ENCODE data around the gene ARID5B.

ARID5B gene

DNA sequence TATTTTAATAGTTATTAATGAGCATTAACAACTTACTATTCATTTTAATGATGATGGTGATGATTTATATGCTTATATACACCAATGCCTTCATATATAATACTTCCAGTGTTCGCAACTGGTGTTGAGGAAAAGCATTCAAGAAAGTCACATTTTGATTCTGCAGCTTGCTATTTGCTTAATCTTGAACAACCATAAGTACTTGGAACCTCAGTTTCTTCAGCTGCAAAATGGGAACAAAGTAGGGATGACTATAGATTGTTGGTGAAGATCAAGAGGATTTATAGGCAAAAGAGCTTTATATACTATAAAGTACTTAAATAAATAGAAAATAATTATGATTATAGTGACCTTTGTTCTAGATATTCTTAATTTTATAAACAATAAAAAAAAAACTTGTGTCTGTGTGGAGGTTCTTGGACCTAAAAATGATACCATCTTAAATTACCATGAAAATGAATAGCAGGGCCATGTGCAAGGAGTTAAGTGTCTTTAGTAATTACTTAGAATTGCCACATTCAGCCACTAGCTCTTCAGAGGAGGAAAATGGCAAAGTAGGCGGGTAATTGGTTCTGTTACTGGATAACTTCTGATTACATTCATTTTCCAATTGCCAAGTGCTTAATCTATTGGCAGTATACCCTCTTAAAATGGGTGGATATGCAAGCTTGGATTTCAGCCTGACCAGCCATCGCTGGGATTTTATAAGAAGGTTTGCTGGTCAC is 4.5 kb downstream of the ARID5B start:
- H3K9ac ChIP-seq (ENCODE audit: low read depth, low read length), result no peak overlapping the region
- H3K4me1 ChIP-seq (ENCODE audit: insufficient read depth, low read length), result peaks cover 24% of the 10 kb centered on the region
- H3K27ac ChIP-seq (ENCODE audit: low read length), result no peak overlapping the region
- H3K9me3 ChIP-seq (ENCODE audit: insufficient read depth, low read length, severe bottlenecking), result no peaks in the 10 kb centered on the region
- H2AFZ ChIP-seq (ENCODE audit: low read depth, low read length), result no peak overlapping the region
- no peaks in the 10 kb centered on the region for H4K20me1 ChIP-seq (ENCODE audit: insufficient read depth, low read length)
- H3K4me2 ChIP-seq (ENCODE audit: insufficient read depth, low read length), result no peak overlapping the region
- ATAC-seq (ENCODE audit: insufficient read depth, low read depth), result no peak
- no peaks in the 10 kb centered on the region for H3K36me3 ChIP-seq (ENCODE audit: insufficient read depth, low read length)
- no peak for DNase-seq
- H3K27me3 ChIP-seq (ENCODE audit: insufficient read depth, low read length, poor library complexity), result peaks cover 14% of the 10 kb centered on the region
- H3K4me3 ChIP-seq (ENCODE audit: low read depth in 1 of 2, low read length in 2 of 2), result no peak overlapping the region
- TF ChIP-seq, protein P1, sequence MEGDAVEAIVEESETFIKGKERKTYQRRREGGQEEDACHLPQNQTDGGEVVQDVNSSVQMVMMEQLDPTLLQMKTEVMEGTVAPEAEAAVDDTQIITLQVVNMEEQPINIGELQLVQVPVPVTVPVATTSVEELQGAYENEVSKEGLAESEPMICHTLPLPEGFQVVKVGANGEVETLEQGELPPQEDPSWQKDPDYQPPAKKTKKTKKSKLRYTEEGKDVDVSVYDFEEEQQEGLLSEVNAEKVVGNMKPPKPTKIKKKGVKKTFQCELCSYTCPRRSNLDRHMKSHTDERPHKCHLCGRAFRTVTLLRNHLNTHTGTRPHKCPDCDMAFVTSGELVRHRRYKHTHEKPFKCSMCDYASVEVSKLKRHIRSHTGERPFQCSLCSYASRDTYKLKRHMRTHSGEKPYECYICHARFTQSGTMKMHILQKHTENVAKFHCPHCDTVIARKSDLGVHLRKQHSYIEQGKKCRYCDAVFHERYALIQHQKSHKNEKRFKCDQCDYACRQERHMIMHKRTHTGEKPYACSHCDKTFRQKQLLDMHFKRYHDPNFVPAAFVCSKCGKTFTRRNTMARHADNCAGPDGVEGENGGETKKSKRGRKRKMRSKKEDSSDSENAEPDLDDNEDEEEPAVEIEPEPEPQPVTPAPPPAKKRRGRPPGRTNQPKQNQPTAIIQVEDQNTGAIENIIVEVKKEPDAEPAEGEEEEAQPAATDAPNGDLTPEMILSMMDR (IDR thresholded peaks at IDR 0.05; ENCODE audit: borderline replicate concordance, extremely low read depth, low read length, poor library complexity, severe bottlenecking), result no peak
- no peak for TF ChIP-seq EZH2 (IDR thresholded peaks at IDR 0.05; ENCODE audit: borderline replicate concordance, low read depth, low read length, severe bottlenecking)
- no peaks in the 10 kb centered on the region for H3K79me2 ChIP-seq (ENCODE audit: insufficient read depth, low read length)

DNA sequence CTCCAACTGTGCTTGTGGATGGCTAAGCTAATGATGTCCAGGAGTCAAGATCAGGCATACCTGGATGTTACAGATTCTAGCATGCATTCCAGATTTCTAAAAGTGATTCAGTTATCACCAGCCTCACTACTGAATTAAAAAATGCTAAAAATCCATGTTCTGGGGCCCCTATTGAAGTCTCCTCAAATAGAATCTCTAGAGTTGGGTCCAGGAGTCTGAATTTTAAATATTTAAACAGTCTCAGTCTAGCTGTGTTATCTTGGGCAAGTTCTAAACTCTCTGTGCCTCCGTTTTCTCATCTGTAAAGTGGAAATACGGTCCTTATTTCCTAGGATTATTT is 5.0 kb downstream of the ARID5B start:
- ATAC-seq (ENCODE audit: insufficient read depth, low read depth) (no peak), DNase-seq (no peak)
- H3K27me3 ChIP-seq (ENCODE audit: insufficient read depth, low read length, poor library complexity), result peaks cover 14% of the 10 kb centered on the region
- H3K9me3 ChIP-seq (ENCODE audit: insufficient read depth, low read length, severe bottlenecking), result no peaks in the 10 kb centered on the region
- no peak overlapping the region for H3K4me2 ChIP-seq (ENCODE audit: insufficient read depth, low read length)
- H3K79me2 ChIP-seq (ENCODE audit: insufficient read depth, low read length), result no peaks in the 10 kb centered on the region
- H4K20me1 ChIP-seq (ENCODE audit: insufficient read depth, low read length), result no peaks in the 10 kb centered on the region
- peaks cover 22% of the 10 kb centered on the region for H3K4me1 ChIP-seq (ENCODE audit: insufficient read depth, low read length)
- H3K4me3 ChIP-seq (ENCODE audit: low read depth in 1 of 2, low read length in 2 of 2), result no peak overlapping the region
- no peaks in the 10 kb centered on the region for H3K36me3 ChIP-seq (ENCODE audit: insufficient read depth, low read length)
- no peak for TF ChIP-seq EZH2 (IDR thresholded peaks at IDR 0.05; ENCODE audit: borderline replicate concordance, low read depth, low read length, severe bottlenecking)
- TF ChIP-seq, protein P1 (IDR thresholded peaks at IDR 0.05; ENCODE audit: borderline replicate concordance, extremely low read depth, low read length, poor library complexity, severe bottlenecking), result no peak
- H3K27ac ChIP-seq (ENCODE audit: low read length), result no peak overlapping the region
- no peak overlapping the region for H3K9ac ChIP-seq (ENCODE audit: low read depth, low read length)
- H2AFZ ChIP-seq (ENCODE audit: low read depth, low read length), result no peak overlapping the region

DNA sequence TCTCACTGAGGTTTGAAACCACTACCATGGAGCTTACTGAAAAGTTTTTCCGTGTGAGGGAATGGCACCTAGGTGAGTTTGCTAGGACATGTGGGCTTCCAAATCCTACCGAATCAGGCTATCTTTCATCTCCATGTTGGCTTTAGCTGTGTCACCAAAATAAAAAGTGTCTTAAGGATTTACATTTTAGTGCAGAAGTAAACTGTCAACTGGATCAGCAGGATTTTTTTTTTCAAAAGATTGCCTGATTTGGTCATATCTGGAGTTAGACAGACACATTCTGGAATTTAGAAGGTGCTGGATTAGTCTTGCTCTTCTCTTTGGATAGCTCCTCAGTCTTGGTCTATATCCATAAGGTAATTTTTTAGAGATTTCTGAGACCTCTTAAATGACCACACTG is 5.5 kb downstream of the ARID5B start:
- Histone ChIP-seq H3K4me1 (ENCODE audit: insufficient read depth, low read length) (peaks cover 19% of the 10 kb centered on the region), H2AFZ (ENCODE audit: low read depth, low read length) (no peak overlapping the region), H3K27me3 (ENCODE audit: insufficient read depth, low read length, poor library complexity) (peaks cover 14% of the 10 kb centered on the region), H3K4me2 (ENCODE audit: insufficient read depth, low read length) (no peak overlapping the region), H3K4me3 (ENCODE audit: low read depth in 1 of 2, low read length in 2 of 2) (no peak overlapping the region), H3K79me2 (ENCODE audit: insufficient read depth, low read length) (no peaks in the 10 kb centered on the region), H4K20me1 (ENCODE audit: insufficient read depth, low read length) (no peaks in the 10 kb centered on the region), H3K9me3 (ENCODE audit: insufficient read depth, low read length, severe bottlenecking) (no peaks in the 10 kb centered on the region), H3K9ac (ENCODE audit: low read depth, low read length) (no peak overlapping the region), H3K27ac (ENCODE audit: low read length) (no peak overlapping the region), H3K36me3 (ENCODE audit: insufficient read depth, low read length) (no peaks in the 10 kb centered on the region)
- ATAC-seq (ENCODE audit: insufficient read depth, low read depth) (no peak), DNase-seq (no peak)
- TF ChIP-seq EZH2 (IDR thresholded peaks at IDR 0.05; ENCODE audit: borderline replicate concordance, low read depth, low read length, severe bottlenecking), result no peak

DNA sequence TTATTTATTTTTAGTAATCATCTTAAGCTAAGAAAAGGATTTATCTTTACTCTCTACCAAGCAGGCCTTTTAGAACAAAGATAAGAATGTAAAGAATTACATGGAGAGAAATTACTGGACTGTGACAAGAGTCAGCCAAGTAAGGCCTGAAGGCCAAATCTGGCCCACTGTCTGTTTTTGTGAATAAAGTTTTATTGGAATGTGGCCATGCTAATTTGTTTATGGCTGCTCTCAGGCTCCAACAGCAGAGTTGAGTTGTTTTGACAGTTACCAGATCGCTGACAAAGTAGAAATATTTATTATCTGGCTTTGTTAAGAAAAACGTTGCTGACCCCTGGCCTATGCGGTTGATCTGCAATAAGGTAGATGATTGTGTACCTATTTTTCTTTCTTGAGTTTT is 6.1 kb downstream of the ARID5B start:
- Histone ChIP-seq H3K79me2 (ENCODE audit: insufficient read depth, low read length) (no peaks in the 10 kb centered on the region), H3K4me1 (ENCODE audit: insufficient read depth, low read length) (peaks cover 13% of the 10 kb centered on the region), H2AFZ (ENCODE audit: low read depth, low read length) (no peak overlapping the region), H4K20me1 (ENCODE audit: insufficient read depth, low read length) (no peaks in the 10 kb centered on the region), H3K4me3 (ENCODE audit: low read depth in 1 of 2, low read length in 2 of 2) (no peak overlapping the region), H3K9ac (ENCODE audit: low read depth, low read length) (no peak overlapping the region), H3K9me3 (ENCODE audit: insufficient read depth, low read length, severe bottlenecking) (no peaks in the 10 kb centered on the region), H3K36me3 (ENCODE audit: insufficient read depth, low read length) (no peaks in the 10 kb centered on the region), H3K27ac (ENCODE audit: low read length) (no peak overlapping the region), H3K27me3 (ENCODE audit: insufficient read depth, low read length, poor library complexity) (peaks cover 14% of the 10 kb centered on the region), H3K4me2 (ENCODE audit: insufficient read depth, low read length) (no peak overlapping the region)
- DNase-seq, result no peak
- no peak for TF ChIP-seq EZH2 (IDR thresholded peaks at IDR 0.05; ENCODE audit: borderline replicate concordance, low read depth, low read length, severe bottlenecking)
- TF ChIP-seq, protein P1 (IDR thresholded peaks at IDR 0.05; ENCODE audit: borderline replicate concordance, extremely low read depth, low read length, poor library complexity, severe bottlenecking), result no peak
- ATAC-seq (ENCODE audit: insufficient read depth, low read depth), result no peak
